ENCODE data around the gene MRPL14.

Gene MRPL14

DNA sequence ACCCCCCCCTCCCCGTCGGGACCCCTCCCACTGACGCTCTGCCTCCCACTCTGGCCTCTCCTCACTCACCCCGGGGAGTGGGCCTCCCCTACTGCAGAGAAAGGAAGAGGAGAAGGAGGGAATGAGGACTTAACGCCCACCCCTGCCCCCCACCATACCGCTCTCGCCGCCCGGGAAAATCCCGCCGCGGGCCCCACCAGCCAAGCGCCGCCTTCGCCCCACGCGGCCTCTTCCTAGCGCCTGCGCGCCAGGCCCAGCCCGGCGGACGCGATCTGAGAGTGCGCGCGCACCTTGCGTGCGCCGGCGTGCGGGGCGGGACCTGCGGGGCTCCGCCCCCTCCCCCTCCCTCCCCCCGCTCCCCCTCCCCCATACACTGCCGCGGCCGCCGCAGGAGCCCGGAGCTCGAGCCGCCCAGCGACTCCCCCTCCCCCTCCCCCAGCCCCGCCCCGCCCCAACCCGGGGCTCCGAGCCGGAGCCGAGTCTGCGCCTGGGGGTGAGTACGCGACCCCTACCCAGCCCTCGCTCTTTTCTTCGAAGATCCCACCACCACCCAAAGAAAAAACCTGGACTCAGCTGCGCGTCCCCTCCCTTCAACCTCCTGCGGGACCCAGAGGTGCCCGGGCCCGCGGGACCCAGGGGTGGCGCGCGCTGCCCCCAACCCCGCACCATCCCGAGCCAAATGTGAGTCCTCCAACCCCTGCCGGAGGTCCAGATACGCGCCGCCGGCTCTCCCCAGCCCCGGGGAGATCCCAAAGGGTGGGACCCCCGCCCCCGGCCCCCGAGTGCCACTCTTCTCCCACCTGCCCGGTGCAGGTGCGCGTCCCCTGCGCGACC is at the start of gene MRPL14, which contains the start of gene TMEM63B:
Gene MRPL14 (minus strand): TSS at position 267 of the 834 bp plus-strand sequence. CDS start 10,841 bp downstream, outside the sequence.
Gene TMEM63B (plus strand): TSS at position 369 of the 834 bp plus-strand sequence. CDS start 7,031 bp downstream, outside the sequence.
- DNase-seq (ENCODE audit: low spot score in 2 of 2), result peak; percentile 74 to 84
- peak; percentile 84 for ATAC-seq (replicated peaks; ENCODE audit: extremely low read depth, poor library complexity, severe bottlenecking)
- Mint-ChIP-seq H3K9me3 (no peaks in the 10 kb centered on the region), H3K36me3 (ENCODE audit: insufficient read depth) (peaks cover 8% of the 10 kb centered on the region), H3K4me1 (peaks cover 64% of the 10 kb centered on the region), H3K27ac (ENCODE audit: low read depth) (peak within 1 kb of the TSS; percentile 98), H3K27me3 (no peaks in the 10 kb centered on the region), H3K4me3 (peak within 1 kb of the TSS; percentile 91)

DNA sequence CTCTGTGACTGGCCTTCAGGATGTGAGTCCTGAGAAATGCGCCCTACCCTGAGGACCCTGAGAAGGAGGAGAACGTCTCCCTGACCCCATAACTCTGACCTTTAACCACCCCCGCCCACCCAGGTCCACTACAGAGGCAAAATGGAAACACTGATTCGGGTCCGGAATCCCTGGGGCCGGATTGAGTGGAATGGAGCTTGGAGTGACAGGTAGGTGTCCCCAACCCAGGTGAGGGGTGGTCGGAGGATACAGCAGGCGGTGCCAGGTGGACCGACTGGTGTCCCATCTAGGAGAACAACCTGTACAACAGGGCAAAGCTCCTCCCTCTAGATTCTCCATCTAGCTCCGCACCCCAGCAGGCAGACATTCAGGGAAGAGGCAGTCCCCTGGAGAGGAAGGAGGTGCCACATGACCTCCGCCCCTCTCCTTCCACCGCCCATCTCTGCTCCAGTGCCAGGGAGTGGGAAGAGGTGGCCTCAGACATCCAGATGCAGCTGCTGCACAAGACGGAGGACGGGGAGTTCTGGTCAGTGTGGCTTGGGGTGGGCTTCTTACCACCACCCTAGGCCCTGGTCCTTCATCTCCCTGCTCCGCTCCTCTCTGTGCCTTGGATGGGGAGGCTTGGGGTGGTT is 49.0 kb upstream of the MRPL14 start:
- no peaks in the 10 kb centered on the region for H3K9me3 Mint-ChIP-seq
- ATAC-seq (replicated peaks; ENCODE audit: extremely low read depth, poor library complexity, severe bottlenecking) (no peak), DNase-seq (ENCODE audit: low spot score in 2 of 2) (no peak)
- no peak overlapping the region for H3K4me3 Mint-ChIP-seq
- H3K4me1 Mint-ChIP-seq, result peaks cover 17% of the 10 kb centered on the region
- peaks cover 3% of the 10 kb centered on the region for H3K36me3 Mint-ChIP-seq (ENCODE audit: insufficient read depth)
- no peak overlapping the region for H3K27ac Mint-ChIP-seq (ENCODE audit: low read depth)
- peaks cover 24% of the 10 kb centered on the region for H3K27me3 Mint-ChIP-seq

DNA sequence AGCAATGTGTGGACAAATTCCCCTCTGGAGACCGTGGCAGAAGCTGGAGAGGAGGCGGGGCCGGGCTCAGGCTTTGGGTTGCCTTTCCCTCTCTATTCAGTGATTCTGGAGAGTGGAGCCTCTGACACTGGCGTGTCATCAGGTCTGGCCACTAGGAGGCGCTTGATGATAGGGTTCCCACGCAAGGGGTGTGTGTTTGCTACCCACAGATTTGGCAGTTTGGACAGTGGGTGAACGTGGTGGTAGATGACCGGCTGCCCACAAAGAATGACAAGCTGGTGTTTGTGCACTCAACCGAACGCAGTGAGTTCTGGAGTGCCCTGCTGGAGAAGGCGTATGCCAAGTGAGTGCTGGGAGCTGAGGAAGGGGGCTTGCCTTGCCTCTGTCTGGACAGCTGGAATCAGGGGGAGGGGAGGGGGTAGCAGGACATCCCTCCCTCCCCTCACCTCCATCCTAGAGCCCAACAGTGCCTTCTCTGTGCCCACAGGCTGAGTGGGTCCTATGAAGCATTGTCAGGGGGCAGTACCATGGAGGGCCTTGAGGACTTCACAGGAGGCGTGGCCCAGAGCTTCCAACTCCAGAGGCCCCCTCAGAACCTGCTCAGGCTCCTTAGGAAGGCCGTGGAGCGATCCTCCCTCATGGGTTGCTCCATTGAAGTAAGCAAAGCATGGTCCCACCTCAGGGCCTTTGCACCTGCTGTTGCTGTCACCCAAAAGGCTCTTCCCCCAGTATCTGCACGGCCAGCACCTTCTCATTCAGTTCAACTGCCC is 45.7 kb upstream of the MRPL14 start:
- no peak overlapping the region for H3K27ac Mint-ChIP-seq (ENCODE audit: low read depth)
- no peaks in the 10 kb centered on the region for H3K9me3 Mint-ChIP-seq
- H3K36me3 Mint-ChIP-seq (ENCODE audit: insufficient read depth), result peaks cover 1% of the 10 kb centered on the region
- no peak overlapping the region for H3K4me3 Mint-ChIP-seq
- H3K27me3 Mint-ChIP-seq, result peaks cover 43% of the 10 kb centered on the region
- peaks cover 17% of the 10 kb centered on the region for H3K4me1 Mint-ChIP-seq
- peak; percentile 70 for ATAC-seq (replicated peaks; ENCODE audit: extremely low read depth, poor library complexity, severe bottlenecking)
- DNase-seq (ENCODE audit: low spot score in 2 of 2), result peak; percentile 50 to 71

DNA sequence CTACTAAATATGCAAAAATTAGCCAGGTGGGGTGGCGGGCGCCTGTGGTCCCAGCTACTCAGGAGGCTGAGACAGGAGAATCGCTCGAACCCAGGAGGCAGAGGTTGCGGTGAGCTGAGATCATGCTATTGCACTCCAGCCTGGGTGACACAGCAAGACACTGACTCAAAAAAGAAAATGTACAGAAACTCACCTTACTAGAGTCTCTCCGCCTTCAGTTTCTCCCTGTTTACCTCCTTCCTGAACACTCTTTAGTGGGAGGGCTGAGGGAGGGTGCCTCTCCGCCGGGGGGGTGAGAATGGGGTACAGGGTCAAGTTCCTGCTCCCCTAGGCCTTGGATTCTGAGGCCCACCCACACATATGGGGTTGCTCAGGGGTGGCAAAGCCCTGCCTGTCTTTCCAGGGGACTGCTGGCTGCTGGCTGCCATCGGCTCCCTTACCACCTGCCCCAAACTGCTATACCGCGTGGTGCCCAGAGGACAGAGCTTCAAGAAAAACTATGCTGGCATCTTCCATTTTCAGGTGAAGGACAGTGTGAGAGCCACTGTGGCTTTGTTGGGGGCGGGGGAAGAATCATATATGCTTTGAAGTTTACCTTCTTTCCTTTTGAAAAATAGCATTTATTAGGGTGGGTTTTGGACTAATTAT is 44.8 kb upstream of the MRPL14 start:
- DNase-seq (ENCODE audit: low spot score in 2 of 2) (no peak), ATAC-seq (replicated peaks; ENCODE audit: extremely low read depth, poor library complexity, severe bottlenecking) (no peak)
- Mint-ChIP-seq H3K36me3 (ENCODE audit: insufficient read depth) (no peaks in the 10 kb centered on the region), H3K4me3 (no peak overlapping the region), H3K27ac (ENCODE audit: low read depth) (no peak overlapping the region), H3K9me3 (no peaks in the 10 kb centered on the region), H3K4me1 (peaks cover 11% of the 10 kb centered on the region), H3K27me3 (peaks cover 36% of the 10 kb centered on the region)

DNA sequence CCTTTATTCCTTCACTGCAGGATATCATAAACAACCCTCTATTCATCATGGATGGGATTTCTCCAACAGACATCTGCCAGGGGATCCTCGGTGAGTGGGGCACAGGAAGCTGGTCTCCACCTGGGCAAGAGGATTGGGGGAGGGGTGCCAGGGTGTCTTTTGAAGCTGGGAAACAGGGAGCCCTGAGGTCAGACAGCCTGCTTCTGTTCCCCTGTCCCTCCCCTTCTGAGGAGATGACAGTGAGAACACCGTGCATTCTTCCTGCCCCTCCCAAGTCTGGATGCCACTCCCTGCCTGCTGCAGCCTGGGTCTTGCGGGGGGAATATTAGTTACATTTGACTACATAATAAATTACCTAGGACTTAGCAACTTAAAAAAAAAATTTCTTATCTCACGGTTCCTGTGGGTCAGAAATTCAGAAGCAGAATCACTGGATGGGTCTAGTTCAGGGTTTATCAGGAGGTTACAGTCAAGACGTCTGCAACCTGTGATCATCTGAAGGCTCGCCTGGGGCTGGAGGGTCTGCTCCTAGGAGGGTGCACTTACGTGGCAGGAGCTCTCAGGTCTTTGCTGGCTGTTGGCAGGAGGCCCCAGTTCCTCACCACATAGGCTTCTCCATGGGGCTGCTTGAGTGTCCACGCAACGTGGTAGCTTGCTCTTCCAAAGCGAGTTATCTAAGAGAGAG is 42.8 kb upstream of the MRPL14 start:
- DNase-seq (ENCODE audit: low spot score in 2 of 2), result no peak
- H3K4me3 Mint-ChIP-seq, result no peak overlapping the region
- H3K27ac Mint-ChIP-seq (ENCODE audit: low read depth), result no peak overlapping the region
- H3K9me3 Mint-ChIP-seq, result no peaks in the 10 kb centered on the region
- peaks cover 5% of the 10 kb centered on the region for H3K4me1 Mint-ChIP-seq
- H3K27me3 Mint-ChIP-seq, result peaks cover 54% of the 10 kb centered on the region
- ATAC-seq (replicated peaks; ENCODE audit: extremely low read depth, poor library complexity, severe bottlenecking), result no peak
- H3K36me3 Mint-ChIP-seq (ENCODE audit: insufficient read depth), result no peaks in the 10 kb centered on the region

DNA sequence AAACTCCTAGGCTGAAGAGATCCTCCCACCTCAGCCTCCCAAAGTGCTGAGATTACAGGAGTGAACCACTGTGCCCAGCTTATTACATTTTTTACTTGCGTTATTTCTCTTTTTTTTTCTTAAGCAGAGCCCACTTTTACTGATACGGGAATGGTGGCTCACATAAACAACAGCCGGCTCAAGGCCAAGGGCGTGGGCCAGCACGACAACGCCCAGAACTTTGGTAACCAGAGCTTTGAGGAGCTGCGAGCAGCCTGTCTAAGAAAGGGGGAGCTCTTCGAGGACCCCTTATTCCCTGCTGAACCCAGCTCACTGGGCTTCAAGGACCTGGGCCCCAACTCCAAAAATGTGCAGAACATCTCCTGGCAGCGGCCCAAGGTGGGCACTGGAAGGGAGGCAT is 41.9 kb upstream of the MRPL14 start:
- Mint-ChIP-seq H3K27ac (ENCODE audit: low read depth) (no peak overlapping the region), H3K36me3 (ENCODE audit: insufficient read depth) (no peaks in the 10 kb centered on the region), H3K9me3 (no peaks in the 10 kb centered on the region), H3K27me3 (peaks cover 61% of the 10 kb centered on the region), H3K4me3 (no peak overlapping the region), H3K4me1 (peaks cover 5% of the 10 kb centered on the region)
- ATAC-seq (replicated peaks; ENCODE audit: extremely low read depth, poor library complexity, severe bottlenecking) (no peak), DNase-seq (ENCODE audit: low spot score in 2 of 2) (no peak)

DNA sequence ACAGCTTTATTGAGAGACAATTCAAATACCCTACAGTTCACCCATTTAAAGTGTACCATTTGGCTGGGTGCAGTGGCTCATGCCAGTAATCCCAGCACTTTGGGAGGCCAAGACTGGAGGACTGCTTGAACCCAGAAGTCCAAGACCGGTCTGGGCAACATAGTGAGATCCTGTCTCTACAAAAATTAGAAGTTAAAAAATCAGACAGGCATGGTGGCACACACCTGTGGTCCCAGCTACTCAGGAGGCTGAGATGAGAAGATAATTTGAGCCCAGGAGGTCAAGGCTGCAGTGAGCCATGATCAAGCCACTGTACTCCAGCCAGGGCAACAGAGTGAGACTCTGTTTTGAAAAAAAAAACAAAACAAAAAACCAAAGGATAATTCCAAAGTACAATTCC is 40.3 kb upstream of the MRPL14 start:
- H3K36me3 Mint-ChIP-seq (ENCODE audit: insufficient read depth), result no peaks in the 10 kb centered on the region
- no peaks in the 10 kb centered on the region for H3K9me3 Mint-ChIP-seq
- no peak for DNase-seq (ENCODE audit: low spot score in 2 of 2)
- no peak overlapping the region for H3K4me3 Mint-ChIP-seq
- no peak overlapping the region for H3K27ac Mint-ChIP-seq (ENCODE audit: low read depth)
- ATAC-seq (replicated peaks; ENCODE audit: extremely low read depth, poor library complexity, severe bottlenecking), result no peak
- H3K4me1 Mint-ChIP-seq, result peaks cover 1% of the 10 kb centered on the region
- peaks cover 69% of the 10 kb centered on the region for H3K27me3 Mint-ChIP-seq

DNA sequence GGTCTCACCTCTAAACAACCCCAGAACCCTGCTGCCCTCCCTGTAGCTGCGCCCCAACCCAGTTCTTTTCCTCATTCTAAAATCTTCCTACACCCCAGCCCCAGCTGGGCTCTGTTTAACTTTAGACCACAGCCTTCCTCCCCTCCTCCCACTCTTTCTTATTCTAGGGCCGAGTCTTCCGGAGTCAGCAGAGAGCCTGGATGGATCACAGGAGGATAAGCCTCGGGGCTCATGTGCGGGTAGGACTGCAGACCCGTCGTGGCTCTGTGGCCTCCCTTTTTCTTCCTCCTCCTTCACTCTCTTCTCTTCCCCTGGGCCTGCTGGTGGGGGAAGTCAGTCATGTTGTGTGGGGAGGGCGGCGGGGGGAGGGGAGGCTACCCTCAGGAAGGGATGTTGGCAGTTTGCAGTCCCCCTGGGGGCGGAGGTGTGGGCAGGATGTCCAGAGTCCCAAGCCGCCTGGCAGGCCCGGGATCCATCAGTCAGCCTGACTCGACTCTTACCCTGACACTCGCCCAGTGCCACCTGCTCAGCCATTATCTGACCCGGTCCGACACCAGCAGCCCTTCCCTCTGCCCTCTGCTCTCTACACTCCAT is 39.4 kb upstream of the MRPL14 start:
- H3K4me3 Mint-ChIP-seq, result no peak overlapping the region
- ATAC-seq (replicated peaks; ENCODE audit: extremely low read depth, poor library complexity, severe bottlenecking), result no peak
- no peaks in the 10 kb centered on the region for H3K9me3 Mint-ChIP-seq
- no peak for DNase-seq (ENCODE audit: low spot score in 2 of 2)
- no peaks in the 10 kb centered on the region for H3K4me1 Mint-ChIP-seq
- H3K27me3 Mint-ChIP-seq, result peaks cover 77% of the 10 kb centered on the region
- H3K27ac Mint-ChIP-seq (ENCODE audit: low read depth), result no peak overlapping the region
- H3K36me3 Mint-ChIP-seq (ENCODE audit: insufficient read depth), result no peaks in the 10 kb centered on the region

DNA sequence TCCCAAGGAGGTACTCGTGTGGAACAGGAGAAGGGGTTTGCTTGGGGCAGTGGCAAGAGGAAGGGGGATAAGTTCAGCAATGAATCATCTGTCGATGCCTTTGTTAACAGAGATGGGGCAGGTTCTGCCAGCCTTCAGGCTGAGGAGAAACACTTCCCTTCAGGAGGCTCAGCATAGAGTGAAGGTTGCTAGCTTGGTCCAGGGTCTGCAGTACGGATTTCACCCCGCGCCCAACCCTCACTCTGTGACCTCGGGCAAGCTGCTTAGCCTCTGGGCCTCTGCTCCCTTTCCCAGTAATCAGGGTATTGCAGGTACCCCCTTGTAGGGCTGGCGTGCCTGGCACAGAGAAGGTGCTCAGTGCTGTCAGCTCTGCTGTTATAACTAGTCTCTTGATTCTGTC is 38.9 kb upstream of the MRPL14 start:
- DNase-seq (ENCODE audit: low spot score in 2 of 2), result no peak
- H3K27me3 Mint-ChIP-seq, result peaks cover 80% of the 10 kb centered on the region
- no peak overlapping the region for H3K27ac Mint-ChIP-seq (ENCODE audit: low read depth)
- no peak for ATAC-seq (replicated peaks; ENCODE audit: extremely low read depth, poor library complexity, severe bottlenecking)
- no peaks in the 10 kb centered on the region for H3K36me3 Mint-ChIP-seq (ENCODE audit: insufficient read depth)
- H3K4me1 Mint-ChIP-seq, result no peaks in the 10 kb centered on the region
- no peaks in the 10 kb centered on the region for H3K9me3 Mint-ChIP-seq
- no peak overlapping the region for H3K4me3 Mint-ChIP-seq

DNA sequence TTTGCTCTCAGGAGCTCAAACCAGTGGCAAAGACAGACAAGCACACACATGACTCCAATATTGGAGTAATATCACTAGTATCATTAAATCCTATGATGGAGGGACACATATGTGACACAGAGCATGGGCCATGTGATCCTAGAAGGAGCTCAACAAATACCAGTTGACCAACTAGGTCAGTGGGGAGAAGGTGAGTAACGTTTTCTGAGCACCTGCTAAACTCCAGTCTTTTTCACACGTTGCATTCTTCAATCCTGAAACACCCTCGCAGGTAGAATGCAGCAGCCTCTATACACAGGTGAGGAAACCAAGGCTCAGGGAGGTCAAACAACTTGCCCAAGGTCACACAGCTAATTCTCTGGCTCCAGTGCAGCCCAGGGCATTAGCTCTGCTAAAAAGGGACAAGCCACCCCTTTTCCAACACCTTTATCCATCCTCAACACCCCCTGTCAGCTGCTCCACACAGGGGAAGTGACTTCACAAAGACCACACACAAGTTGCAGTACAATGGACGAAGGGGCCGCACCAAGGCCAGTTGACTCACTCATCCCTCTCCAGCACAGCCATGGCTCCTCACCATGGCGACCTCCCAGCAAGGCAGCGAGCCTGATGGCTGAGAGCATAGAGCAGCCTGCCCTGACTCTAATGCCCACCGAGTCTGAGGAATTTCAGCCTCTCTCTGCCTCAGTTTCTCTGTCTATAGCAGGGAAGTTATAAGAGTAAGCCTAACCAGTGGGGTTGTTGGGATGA is 35.8 kb upstream of the MRPL14 start:
- H3K36me3 Mint-ChIP-seq (ENCODE audit: insufficient read depth), result no peaks in the 10 kb centered on the region
- ATAC-seq (replicated peaks; ENCODE audit: extremely low read depth, poor library complexity, severe bottlenecking) (no peak), DNase-seq (ENCODE audit: low spot score in 2 of 2) (no peak)
- no peak overlapping the region for H3K4me3 Mint-ChIP-seq
- H3K27ac Mint-ChIP-seq (ENCODE audit: low read depth), result no peak overlapping the region
- no peaks in the 10 kb centered on the region for H3K4me1 Mint-ChIP-seq
- no peaks in the 10 kb centered on the region for H3K9me3 Mint-ChIP-seq
- H3K27me3 Mint-ChIP-seq, result peaks cover 63% of the 10 kb centered on the region

DNA sequence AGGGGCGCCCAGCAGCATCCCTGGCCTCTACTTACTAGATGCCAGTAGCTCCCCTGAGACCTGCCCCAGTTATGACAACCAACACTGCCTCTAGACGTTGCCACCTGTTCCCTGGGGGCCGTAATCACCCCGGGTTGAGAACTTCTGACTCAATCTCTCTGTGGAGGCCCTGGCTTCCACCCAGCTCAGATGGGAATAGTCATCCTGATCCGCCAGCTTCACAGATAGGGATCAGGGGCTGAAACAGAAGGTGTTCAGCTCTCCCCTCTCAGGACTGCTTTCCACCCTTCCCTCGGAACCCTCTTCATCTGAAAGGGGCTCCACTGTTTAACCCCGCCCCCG is 34.7 kb upstream of the MRPL14 start:
- Mint-ChIP-seq H3K4me3 (no peak overlapping the region), H3K4me1 (no peaks in the 10 kb centered on the region), H3K9me3 (no peaks in the 10 kb centered on the region), H3K36me3 (ENCODE audit: insufficient read depth) (no peaks in the 10 kb centered on the region), H3K27ac (ENCODE audit: low read depth) (no peak overlapping the region), H3K27me3 (peaks cover 61% of the 10 kb centered on the region)
- DNase-seq (ENCODE audit: low spot score in 2 of 2), result no peak
- ATAC-seq (replicated peaks; ENCODE audit: extremely low read depth, poor library complexity, severe bottlenecking), result no peak

Data from central memory CD8-positive, alpha-beta T cell (primary cell).